GM18511 (cell line): Measurements from ENCODE around the gene PDIA2.

Source experiments
- ATAC-seq: cut with Tn5 transposase; IDR thresholded peaks from one replicate; pipeline ENCODE4 v1.9.1; 2021; ENCODE audit warnings: mild to moderate bottlenecking, moderate library complexity; ENCODE audit not compliant: unreplicated experiment

The PDIA2 gene

DNA sequence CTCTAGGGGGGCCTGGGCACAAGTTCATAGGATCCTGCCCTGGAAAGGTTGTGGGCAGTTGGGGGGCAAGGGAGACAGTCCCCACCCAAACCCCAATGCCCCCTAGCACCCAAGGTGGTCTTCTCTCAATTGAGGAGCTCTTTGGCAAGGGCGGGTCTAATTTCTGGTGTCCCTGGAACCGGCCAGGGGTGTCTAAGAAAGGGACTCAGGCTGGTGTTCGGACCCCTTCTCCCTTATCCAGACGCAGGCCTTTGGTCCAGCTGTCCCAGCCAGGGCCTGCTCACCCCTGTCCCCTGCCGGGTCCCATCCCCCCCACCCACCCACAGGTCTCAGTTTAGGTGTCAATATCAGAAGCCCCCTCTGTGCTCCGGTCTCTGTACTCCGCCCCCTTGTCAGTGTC, 3.4 kb upstream of the PDIA2 start:
- ATAC-seq = no peak

DNA sequence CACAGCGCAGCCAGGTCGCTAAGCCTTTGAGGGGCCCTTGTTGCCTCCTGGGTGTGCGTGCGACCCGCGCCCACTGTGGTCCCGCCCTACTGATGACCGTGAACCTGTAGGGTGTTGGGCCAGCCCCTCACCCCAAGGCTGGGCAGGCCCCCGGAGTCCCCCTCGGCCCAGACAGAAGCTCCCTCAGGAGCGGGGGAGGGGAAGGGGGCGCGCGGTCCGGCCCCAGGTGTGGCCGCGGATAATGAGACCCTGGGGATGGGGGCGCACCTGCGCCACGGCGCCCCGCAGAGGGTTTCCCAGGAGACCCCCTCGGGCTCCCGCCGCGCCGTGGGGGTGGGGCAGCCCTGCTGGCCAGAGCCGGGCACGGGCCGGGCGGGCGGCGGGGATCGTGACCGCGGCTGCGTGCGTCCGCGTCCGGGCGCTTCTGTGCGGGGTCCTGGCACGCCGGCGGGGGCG, 2.9 kb upstream of the PDIA2 start:
- no peak for ATAC-seq

DNA sequence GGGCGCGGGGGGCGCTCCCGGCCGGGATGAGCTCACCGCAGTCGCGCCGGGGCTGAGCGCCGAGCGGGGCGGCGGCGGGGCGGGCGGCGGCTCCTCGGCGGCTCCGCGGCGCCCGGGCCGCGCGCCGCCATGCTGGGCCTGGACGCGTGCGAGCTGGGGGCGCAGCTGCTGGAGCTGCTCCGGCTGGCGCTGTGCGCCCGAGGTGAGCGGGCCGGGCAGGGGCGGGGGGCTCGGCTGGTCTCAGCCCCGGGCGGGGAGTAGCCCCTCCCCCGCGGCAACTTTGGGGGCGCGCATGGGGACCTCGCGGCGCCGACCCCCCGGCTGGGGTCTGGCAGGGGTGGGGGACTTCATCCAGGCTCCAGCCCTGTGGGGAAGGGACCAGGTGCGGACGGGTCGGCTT, 2.4 kb upstream of the PDIA2 start, which contains the start of gene ARHGDIG:
ARHGDIG (plus strand) TSS at position 40 of the 400 bp plus-strand sequence; CDS start at position 130, 90 bp downstream.
- ATAC-seq = no peak

DNA sequence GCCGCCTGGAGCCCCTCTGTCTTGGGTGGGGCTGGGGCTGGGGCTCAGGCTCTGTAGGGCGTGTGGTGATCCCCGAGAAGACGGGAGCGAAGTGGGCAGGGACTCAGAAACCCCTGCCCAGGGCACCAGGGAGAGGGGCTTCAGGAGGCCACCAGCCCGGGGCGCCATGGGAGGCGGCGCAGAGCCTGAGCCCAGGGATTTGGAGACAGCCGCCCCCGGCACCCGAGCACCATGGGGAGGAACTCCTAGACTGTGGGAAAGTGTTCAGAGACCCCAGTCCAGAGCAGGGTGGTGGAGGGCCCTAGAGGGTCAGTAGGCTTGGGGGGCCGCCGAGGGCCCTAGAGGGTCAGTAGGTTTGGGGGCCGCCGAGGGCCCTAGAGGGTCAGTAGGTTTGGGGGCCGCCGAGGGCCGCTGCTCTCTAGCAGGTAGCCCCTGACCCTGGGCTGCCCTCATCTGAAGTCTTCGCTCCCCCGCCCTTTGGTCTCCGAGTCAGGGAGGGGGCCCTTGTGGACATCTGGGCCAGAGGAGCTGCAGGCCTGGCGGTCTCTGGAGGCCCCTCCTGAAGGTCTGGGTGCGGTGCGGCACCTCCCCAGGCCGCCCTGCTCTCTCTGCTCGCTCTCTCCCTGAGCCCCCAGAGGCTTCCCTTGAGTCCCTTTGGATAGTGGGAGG, 1.8 kb upstream of the PDIA2 start:
- no peak for ATAC-seq

DNA sequence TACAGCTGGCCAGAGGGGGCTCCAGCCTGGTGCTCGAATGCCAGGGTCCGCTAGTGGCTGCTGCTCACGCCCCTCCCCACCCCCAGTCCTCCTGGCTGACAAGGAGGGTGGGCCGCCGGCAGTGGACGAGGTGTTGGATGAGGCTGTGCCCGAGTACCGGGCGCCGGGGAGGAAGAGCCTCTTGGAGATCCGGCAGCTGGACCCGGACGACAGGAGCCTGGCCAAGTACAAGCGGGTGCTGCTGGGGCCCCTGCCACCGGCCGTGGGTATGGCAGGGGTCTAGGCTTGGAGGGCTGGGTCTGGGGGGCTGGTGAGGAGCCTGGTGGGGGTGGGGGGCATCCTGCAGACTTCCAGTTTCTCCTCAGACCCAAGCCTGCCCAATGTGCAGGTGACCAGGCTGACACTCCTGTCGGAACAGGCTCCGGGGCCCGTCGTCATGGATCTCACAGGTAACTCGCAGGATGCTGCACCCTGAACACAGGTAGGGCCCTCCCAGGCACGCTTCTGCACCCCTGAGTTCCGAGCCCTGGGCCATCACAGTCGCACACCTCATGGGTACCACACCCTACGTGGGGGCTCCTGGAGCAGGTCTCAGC, 1.2 kb upstream of the PDIA2 start:
- no peak for ATAC-seq

DNA sequence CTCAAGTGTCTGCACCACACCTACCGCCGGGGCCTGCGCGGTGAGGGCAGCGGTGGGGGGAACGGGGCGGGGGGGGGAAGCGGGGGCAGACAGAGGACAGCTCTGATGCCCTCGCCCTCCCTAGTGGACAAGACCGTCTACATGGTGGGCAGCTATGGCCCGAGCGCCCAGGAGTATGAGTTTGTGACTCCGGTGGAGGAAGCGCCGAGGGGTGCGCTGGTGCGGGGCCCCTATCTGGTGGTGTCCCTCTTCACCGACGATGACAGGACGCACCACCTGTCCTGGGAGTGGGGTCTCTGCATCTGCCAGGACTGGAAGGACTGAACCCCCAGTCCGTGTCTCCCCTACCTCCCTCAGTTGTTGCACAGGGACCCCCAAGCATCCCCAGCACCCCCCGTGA, 473 bp upstream of the PDIA2 start:
- ATAC-seq = no peak

DNA sequence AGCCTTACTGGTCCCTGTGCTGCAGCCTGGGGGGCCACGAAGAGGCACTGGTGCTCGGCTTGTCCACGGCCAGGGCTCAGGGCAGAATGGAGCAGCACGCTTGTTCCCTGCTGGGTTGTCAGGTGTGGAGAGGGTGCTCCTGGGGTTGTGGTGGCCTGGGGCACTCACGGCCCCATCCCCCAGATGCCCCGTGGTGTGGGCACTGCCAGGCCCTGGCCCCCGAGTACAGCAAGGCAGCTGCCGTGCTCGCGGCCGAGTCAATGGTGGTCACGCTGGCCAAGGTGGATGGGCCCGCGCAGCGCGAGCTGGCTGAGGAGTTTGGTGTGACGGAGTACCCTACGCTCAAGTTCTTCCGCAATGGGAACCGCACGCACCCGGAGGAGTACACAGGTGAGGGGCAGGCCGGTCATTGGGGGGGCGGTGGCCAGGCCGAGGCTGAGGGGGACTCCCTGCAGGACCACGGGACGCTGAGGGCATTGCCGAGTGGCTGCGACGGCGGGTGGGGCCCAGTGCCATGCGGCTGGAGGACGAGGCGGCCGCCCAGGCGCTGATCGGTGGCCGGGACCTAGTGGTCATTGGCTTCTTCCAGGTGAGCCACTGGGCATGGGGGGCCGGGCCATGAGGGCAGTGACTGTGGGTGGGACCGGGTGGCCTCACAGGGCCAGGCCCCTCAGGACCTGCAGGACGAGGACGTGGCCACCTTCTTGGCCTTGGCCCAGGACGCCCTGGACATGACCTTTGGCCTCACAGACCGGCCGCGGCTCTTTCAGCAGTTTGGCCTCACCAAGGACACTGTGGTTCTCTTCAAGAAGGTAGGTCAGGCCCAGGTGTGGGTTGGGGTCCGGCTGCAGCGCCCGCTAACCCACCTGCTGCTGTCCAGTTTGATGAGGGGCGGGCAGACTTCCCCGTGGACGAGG, 1.5 kb downstream of the PDIA2 start:
- ATAC-seq = no peak

DNA sequence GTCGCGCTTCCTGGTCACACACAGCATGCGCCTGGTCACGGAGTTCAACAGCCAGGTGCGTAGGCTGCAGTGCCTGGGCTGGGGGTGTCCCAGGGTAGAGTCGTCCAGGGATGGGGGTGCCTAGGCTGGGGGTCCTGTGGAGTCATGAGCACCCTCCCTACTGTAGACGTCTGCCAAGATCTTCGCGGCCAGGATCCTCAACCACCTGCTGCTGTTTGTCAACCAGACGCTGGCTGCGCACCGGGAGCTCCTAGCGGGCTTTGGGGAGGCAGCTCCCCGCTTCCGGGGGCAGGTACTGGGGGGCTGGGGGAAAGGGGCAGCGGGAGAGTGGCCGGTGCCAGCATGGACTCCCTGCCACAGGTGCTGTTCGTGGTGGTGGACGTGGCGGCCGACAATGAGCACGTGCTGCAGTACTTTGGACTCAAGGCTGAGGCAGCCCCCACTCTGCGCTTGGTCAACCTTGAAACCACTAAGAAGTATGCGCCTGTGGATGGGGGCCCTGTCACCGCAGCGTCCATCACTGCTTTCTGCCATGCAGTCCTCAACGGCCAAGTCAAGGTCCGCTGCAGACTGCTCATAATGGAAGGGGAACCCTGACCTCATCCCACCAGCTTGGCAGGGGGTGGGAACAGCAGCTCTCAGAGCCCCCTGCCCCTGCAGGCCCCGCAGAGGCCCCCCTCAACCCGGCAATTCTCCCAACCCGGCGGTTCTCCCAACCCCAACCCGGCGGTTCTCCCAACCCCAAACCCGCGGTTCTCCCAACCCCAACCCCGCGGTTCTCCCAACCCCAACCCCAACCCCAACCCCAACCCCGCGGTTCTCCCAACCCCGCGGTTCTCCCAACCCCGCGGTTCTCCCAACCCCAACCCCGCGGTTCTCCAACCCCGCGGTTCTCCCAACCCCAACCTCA, 2.4 kb downstream of the PDIA2 start:
- no peak for ATAC-seq

DNA sequence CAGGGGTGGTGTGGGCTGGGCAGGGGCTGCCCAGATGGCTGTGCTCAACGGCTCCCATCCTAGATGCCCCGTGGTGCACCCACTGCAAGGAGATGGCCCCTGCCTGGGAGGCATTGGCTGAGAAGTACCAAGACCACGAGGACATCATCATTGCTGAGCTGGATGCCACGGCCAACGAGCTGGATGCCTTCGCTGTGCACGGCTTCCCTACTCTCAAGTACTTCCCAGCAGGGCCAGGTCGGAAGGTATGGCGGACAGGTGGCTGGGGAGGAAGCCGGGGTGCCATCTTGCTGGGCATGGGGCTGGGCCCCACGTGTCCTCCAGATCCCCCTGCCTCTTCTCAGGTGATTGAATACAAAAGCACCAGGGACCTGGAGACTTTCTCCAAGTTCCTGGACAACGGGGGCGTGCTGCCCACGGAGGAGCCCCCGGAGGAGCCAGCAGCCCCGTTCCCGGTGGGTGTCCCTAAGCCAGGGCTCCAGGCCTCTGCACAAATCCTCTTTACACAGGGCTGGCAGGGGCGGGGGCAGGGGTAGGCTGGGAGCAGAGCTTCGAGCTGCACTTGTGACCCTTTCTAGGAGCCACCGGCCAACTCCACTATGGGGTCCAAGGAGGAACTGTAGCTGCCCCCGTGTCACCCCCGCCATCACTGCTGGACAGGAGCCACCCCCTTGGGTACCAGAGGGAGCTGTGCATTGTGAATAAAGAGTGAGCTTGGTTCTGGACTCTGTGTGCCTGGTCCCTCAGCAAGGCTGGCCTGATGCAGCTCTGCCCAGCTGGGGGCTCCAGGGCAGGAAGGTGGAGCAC, 3.7 kb downstream of the PDIA2 start:
- no peak for ATAC-seq

DNA sequence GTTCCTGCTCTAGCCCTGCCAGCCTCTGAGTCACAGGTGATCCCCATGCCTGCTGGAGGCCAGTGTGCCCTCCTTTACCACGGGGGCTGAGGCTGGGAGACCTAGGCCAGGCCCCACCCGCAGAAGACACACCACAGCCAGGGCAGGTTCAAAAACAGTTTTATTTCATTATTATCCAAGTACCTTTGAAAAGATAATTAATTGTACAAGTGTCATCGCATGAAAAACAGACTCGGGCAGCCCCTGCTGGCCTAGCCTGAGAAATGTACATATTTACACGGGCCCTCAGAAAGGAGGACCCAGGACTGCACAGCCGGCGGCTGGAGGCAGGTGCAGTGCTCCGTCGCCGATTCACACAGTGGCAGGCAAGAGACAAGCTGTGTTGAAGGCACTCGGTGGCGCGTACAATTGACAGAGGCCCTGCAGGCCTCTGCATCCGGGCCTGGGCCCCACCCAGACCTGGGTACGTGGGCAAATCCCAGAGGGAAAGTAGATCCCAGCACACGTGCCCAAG, 4.4 kb downstream of the PDIA2 start:
- ATAC-seq = no peak

DNA sequence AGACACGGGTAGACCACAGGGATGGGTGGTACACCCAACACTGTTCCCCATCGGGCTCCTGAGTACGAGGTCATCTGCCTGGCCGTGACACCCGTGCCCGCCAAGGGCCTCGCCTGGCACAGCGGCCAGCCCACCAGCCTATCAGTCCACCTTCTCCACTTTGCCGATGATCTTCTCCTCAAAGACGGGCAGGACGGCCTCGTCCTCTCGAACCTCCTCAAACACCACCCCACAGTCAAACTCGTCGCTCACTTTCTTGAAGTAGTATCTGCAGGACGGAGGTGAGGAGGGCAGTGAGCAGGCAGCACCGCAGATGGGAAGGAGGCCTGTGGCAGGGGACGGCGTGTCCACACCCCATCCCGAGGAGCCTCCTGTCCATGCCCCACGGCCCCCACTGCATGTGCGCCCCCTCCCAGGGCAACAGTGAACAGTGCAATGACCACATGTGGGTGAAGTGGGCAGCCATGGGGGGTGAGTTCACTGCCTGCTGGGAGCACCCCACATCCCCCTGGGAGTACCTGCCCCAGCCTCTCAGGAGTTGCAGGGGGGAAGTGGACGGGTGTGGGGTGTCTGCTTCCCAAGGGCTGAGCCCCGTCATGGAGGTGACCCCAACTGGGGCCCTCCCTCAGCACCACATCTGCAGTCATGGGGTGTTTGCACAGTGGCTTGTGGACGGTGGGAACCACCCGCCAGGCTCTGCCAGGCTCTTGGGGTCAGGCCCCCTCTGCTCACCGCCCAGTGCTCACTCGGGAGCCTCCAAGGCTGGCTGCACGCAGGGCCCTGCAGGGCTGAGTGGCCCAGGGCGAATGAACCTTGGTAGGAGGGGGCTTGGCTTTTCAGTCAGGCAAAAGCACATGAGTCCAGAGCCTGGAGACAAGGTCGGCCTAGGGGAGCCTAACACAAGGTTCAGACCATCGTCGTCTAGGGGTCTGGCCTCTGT, 5.3 kb downstream of the PDIA2 start:
- no peak for ATAC-seq

DNA sequence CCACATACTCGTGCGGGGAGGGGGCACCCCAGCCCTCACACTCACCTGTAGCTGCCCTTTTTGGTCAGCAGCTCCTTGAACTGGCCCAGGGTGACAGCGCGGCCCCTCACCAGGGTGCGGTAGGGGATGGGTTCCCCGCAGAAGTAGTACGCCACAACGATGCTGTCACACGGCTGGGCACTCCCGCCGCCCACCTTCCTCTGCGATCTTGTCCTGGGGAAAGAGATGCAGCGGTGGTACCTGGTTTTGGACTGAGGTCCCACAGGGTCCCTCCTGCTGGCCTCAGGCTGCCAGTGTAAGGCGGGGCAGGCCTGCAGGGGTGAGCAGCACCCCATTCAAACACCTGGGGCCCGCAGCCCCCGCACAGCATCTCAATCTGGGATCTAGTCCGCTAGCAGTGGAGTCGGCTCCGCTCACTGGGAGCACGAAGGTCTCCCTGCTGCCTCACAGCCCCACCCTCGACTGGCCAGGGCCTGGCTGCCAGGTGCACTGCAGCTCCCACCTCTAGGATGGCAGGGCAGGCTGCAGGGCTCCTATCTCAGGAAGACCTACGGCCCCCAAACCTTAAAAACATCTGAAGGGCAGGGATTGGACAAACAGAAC, 6.5 kb downstream of the PDIA2 start:
- ATAC-seq = no peak

DNA sequence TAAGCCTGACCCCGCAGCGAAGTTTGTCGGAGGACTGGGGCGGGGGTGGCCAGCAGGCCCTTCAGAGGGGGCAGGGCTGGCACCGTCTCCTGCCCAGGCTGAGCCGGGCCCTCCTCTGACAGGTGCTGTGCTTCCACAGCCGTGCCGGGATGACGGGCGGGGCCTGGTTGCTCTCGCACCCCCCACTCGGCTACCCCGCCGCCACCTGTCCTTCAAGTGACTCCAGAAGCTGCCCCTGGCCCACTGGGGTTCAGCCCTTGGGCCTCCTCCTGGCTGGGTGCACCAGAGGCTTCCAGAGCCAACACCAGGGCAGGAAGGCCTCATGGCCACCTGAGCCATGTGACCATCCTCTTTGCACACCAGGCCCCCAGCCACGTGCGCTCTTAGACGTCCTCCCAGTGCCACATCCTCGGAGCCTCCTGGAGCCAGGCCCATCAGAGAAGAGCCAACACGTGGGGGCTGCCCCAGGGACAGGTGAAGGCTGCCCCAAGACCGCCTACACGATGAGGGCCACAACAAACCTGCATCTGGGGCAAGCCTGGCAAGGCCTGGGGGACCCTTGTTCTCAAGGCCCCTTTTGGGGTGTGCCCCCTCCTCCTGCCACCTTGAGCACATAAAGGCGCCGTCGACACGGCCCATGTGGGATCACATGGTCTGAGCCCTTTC, 7.2 kb downstream of the PDIA2 start:
- no peak for ATAC-seq

DNA sequence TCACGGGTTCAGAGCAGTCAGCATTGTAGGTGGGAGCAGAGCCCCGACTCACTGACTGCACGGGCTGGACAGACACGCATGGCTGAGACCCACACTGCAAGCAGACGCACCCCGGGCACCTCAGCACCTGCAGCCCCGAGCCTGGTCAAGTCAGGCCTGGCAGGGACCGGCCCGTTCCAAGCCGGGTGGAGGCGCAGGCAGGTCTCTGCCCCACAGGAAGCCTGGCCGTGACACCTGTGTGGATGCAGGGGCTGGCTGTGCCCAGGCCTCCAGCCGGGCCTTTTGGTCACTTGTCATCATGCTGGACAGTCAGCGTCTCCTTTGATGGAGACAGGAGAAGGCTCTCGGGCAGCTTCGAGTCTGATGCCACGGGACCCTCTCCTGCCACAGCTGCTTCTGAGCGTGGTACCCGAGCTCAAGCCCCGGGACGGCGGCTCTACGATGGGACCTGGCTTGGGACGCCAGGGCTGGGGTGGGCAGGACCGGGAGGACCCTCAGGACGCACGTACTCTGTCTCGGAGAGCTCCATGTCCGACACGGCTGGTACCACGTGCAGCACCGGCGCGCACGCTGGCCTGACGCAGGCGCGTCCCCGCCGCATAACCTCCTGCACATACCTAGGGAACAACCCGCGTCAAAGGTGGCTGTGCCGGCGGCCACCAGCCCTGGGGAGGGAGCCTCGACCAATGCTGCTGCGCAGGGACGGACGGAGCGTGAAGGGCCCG, 7.9 kb downstream of the PDIA2 start:
- no peak for ATAC-seq

DNA sequence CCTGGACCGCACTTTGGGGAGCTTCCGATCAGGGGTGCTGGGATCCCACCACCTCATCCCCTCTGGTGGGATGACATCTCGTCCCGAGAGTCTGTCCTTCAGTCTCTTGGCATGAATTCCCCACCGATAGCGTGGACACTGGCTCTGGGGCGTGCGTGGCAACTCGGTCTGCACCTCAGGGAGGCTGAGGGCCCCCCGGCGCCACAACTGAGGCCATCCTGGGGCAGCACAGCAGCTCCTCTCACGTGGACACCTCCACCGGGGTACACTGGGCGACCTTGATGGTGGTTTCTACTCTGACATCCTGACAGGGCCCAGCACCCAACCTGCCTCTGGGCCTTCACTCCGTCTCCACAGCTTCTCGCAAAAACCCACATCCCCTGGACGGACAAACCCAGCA, 8.6 kb downstream of the PDIA2 start:
- no peak for ATAC-seq

DNA sequence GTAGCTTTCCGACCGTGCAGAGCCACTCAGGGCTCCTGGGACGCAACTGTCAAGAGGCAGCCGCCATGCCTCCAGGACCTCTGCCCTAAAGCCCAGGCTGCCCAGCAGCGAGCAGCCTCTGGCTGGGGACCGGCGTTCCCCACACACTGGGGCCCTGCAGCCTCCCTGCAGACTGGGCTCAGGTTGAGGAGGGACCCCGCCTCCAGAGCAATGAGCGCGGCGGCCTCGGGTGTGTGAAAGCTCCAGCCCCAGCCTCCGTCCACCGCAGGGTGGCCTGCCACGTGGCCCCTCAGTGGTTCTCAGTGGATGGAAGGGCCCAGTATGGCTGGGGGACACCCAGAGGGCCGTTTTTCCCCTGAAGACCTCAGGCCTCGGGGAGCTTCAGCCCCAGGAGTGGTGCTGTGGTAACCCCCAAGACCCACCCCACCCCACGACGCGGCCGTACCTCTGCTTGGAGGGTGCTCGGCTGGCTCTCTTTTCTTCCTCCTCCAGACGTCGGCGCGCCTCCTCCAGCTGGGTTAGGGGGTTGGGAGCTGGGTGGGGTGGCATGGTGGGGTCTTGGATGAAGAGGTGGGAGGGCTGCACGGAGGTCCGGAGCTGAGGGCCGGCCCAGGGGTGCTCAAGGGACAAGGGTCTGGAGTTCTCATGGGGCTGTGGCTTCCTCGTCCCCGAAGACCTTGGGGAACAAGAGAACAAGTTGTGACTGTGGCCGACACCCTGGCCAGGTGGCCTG, 10.2 kb downstream of the PDIA2 start:
- ATAC-seq = no peak
